Stimulated activated CD8-positive, alpha-beta memory T cell treated with anti-CD3 and anti-CD28 coated beads, Interleukin-4, amount 100 ng/mL, for 4 hours (primary cell): ENCODE results near the gene MOXD1.
"Not testable (repeated sequence)": the region's sequence is repeated elsewhere in the genome, so short reads cannot be mapped to it uniquely, and the experiment has no call there.

Experiments used
- DNase-seq, 2 donors: peaks; one replicate each; pipeline ENCODE4 v3.0.0-alpha.2; 2020; ENCODE audit warnings: low read depth in 2 of 2, low spot score in 1 of 2

Gene MOXD1

DNA sequence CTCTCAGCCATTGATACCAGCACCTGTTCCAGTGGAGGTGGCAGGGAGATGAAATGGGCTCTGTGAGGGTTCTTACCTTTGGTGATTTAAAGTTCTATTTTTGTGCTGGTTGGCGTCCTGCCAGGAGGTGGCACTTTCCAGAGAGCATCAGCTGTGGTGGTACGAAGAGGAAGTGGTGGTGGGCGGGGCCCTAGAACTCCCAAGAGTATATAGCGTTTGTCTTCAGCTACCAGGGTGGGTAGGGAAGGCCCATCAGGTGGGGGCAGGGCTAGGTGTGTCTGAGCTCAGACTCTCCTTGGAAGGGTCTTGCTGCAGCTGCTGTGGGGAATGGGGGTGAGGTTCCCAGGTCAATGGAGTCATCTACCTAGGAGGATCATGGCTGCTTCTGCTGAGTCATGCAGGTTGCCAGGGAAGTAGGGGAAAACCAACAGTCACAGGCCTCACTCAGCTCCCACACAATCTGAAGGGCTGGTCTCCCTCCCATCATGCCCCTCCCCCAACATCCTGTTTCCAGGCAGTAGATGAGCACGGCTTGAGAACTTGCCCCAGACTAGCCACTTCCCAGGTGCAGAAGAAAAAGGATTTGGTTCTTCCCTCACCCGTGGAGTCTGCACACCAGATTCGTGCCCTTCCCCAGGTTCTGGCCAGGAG, 46.6 kb downstream of the MOXD1 start:
- peak; percentile 18 to 22 for DNase-seq

- DNase-seq: not testable (repeated sequence)
These were observed 49.3 kb downstream of the MOXD1 start for GRCh38 chr6:132351986-132352385.

- DNase-seq: no peak
These were observed 53.0 kb downstream of the MOXD1 start for GRCh38 chr6:132348231-132348630.

GRCh38 chr6:132344811-132345210, 56.5 kb downstream of the MOXD1 start:
- no peak for DNase-seq

- no peak for DNase-seq
These were observed 59.6 kb downstream of the MOXD1 start for GRCh38 chr6:132341646-132342045.

- no peak for DNase-seq
These were observed 66.8 kb downstream of the MOXD1 start for GRCh38 chr6:132334521-132334885.

DNA sequence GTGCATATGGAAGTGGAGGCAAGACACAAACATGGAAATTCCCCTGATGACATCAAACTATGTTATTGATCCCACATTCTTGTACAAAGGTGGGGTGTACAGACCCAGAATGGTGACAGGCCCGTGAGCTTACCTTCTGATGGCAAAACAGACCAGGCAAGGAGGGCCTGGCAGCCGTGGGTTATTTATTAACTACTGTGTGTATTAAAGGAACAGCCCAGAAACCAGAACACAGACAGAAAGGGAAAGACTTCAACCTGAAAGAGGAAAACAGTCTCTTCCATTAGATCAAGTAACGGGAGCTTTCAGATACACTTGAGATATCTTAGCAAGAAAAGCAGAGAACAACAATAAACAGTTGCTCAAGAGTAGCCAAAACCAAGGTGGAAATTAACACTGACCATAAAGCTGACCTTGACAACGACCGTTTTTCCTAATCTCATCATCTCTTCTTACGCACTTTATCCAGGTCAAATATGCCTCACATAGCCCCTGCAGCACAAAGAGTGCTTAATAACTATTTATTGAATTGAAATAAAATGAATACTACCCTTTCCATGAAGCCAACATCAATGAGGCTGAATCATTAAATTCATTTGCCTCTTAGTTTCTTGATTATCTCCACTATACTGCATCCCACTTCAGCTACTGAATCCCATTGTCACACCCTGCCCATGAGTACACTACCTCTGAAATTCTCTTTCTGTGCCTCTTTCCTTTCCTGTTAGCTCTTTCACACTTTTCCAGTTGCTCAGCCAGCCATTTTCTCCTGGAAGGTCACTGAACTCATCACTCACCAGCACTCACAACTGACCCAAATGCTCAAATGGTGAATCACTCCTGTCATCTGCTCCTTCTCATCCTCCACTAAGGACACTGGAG, 67.4 kb downstream of the MOXD1 start:
- DNase-seq: no peak

GRCh38 chr6:132330759-132331158, 70.5 kb downstream of the MOXD1 start:
- no peak for DNase-seq

DNA sequence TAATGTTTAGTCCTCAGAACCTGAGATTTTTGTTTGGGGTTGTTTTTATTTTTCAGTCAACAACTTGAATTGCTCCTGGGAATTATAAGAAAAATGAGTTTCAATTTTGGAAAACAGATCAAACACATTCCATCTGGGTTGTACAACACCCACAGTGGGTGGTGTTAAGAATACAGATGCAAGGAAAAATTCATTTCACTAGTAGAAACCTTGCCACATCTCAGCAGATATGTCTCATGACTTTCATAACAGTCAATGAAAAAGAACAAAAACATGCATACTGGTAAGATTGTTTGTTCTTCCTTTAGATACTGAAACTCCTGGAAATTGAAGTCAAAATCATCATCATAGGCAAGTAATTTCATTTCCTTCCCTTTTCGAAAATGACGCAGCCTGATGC, 78.9 kb downstream of the MOXD1 start:
- DNase-seq: no peak

DNA sequence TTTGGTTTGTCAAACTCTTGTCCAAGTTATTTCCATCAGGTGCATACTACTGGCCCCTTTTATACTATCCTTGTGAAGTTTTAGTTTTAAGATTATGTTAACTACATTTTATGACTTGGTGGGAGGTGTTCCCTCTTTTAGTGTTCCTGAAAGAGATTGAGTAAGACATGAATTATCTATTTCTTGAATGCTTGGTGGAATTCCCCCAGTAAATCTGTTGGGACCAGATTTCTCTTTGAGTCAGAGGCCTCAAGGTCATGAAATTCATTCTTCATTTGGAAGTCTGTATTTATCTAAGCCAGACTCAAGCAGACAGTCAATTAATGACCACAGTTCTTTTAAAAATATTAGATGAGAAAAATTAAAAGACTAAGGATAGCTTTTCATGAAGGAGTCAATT, 81.3 kb downstream of the MOXD1 start:
- no peak for DNase-seq

- DNase-seq: no peak
These were observed 84.3 kb downstream of the MOXD1 start for GRCh38 chr6:132316970-132317369.

GRCh38 chr6:132314432-132314831, 86.8 kb downstream of the MOXD1 start:
- no peak for DNase-seq

- no peak for DNase-seq
These were observed 90.4 kb downstream of the MOXD1 start for GRCh38 chr6:132310921-132311320.

DNA sequence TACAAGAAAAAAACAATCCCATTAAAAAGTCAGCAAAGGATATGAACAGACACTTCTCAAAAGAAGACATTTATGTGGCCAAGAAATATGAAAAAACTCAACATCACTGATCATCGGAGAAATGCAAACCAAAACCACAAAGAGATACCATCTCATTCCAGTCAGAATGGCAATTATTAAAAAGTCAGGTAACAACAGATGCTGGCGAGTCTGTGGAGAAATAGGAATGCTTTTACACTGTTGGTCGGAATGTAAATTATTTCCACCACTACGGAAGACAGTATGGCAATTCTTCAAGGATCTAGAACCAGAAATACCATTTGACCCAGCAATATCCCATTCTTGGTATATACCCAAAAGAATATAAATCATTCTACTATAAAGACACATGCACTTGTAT, 91.1 kb downstream of the MOXD1 start:
- DNase-seq: not testable (repeated sequence)

GRCh38 chr6:132304891-132305305, 96.4 kb downstream of the MOXD1 start:
- no peak for DNase-seq

DNA sequence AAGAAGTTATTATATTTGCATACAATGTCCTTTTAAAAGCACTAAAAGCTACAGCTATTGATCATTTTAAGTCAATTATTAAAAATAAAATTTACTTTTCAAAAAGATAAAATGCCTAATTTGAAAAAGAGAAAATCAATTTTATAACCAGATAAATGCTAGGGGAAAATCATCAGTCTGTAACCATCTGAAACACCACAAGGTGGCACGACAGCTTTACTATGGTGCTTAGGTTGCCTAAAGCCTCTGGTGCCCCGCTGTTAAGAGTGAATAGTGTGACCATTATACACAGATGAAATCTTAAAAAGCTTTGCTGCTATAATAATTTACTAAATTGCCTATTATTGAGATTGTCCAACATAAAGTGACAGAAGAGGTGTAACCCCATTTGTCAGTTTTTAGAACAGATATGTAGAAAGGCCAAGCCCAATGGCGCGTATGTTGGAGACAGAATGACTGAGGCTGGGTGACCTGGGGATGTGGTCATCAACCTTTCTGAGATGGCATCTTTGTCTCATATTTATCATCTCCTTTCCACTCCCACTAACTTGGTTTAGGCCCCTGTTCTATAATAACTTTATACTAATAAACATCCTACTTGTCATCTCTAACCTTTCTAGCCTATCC, 100.8 kb downstream of the MOXD1 start:
- no peak for DNase-seq

DNA sequence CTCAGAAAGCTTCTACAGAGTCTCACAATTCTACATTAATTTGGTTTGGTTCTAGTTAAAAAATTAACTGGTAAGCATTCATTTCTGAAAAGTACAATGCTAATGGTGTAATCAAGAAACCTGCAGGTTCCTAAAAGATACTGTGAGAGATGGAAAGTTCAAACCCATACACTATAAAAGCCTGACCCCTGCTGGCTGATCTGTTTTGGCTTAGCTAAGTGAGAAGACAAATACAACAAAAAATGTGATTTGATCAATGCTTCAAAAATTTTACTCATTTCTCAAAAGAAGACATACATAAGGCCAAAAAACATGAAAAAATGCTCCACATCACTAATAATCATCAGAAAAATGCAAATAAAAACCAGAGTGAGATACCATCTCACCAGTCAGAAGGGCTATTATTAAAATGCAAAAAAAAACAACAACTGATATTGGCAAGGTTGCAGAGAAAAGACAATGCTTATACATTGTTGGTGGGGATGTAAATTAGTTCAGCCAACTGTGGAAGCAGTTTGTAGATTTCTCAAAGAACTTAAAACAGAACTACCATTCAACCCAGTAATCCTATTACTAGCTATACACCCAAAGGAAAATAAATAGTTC, 102.8 kb downstream of the MOXD1 start:
- DNase-seq: no peak

- DNase-seq: no peak
These were observed 111.5 kb downstream of the MOXD1 start for GRCh38 chr6:132289756-132290155.

DNA sequence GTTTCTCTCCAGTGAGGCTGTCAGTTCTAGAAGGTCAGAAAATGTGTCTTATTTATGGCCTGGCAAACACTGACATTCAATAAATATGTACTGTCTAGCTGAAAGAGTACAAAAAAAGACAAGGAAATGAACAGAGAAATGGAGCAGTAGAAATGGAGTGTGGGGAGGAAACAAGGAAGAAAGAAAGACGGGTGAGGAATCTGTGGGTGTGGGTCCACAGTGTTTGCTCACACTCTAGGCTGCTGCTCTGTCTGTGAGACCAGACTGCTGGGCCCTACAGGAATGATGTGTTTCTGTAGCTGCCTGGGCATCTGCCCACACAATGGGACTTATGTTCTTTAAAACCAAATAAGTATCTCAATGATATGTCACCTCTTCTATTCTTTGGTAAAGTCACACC, 114.2 kb downstream of the MOXD1 start:
- no peak for DNase-seq

DNA sequence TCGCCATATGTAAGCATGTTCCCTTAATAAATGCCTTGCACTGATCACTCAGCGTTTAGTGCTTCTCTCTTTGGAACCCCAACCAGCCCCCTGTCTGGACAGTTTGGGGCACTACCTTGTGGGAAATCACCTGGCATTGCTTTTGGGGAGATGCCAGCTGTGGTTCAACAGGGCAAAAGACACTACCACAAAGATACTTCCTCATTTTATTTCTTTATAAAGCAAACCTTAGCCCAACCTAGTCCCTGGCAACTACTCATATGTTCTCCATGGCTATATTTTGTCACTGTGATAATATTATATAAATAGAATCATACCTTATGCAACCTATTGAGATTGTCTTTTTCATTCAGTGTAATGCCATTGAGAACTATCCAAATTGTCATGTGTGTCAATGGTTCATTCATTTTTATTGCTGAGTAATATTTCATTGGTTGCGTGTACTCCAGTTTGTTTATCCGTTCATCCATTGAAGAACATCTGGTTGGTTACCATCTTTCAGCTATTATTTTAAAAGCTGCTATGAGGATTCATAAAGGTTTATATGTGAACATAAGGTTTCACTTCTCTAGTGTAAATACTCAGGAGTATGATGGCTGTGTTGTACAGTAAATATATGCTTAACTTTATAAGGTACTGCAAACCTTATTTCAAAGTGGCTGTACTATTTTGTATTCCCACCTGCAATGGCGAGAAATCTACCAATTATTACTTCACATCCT, 114.8 kb downstream of the MOXD1 start:
- DNase-seq: no peak
